ENCODE measurements around the gene RAI1.

Gene RAI1

GRCh38 chr17:17737961-17738894, 57.0 kb downstream of the RAI1 start:
- no peak for DNase-seq

GRCh38 chr17:17738901-17739300, 57.6 kb downstream of the RAI1 start:
- no peak for DNase-seq

GRCh38 chr17:17739388-17740066, 58.3 kb downstream of the RAI1 start:
- peak; percentile 35 to 57 for DNase-seq

GRCh38 chr17:17740615-17741348, 59.5 kb downstream of the RAI1 start:
- no peak for DNase-seq

GRCh38 chr17:17741349-17742023, 60.2 kb downstream of the RAI1 start:
- DNase-seq = peak; percentile 82 to 93

GRCh38 chr17:17742133-17742621, 60.9 kb downstream of the RAI1 start:
- peak in 1 of 2 donors; percentile 35 for DNase-seq

- DNase-seq = no peak
Observed at GRCh38 chr17:17742688-17743390, 61.6 kb downstream of the RAI1 start.

GRCh38 chr17:17743391-17744112, 62.3 kb downstream of the RAI1 start:
- no peak for DNase-seq

- no peak for DNase-seq
Observed at GRCh38 chr17:17744116-17744515, 62.9 kb downstream of the RAI1 start.

- no peak for DNase-seq
Observed at GRCh38 chr17:17745476-17746455, 64.5 kb downstream of the RAI1 start.

GRCh38 chr17:17748179-17748578, 66.9 kb downstream of the RAI1 start:
- no peak for DNase-seq

GRCh38 chr17:17748604-17749003, 67.3 kb downstream of the RAI1 start:
- DNase-seq = no peak

- DNase-seq = peak in 1 of 2 donors; percentile 37
Observed at GRCh38 chr17:17749025-17749772, 67.9 kb downstream of the RAI1 start.

- DNase-seq = peak; percentile 50 to 58
Observed at GRCh38 chr17:17749921-17750320, 68.7 kb downstream of the RAI1 start.

GRCh38 chr17:17750881-17751280, 69.6 kb downstream of the RAI1 start:
- no peak for DNase-seq

- no peak for DNase-seq
Observed at GRCh38 chr17:17751489-17752088, 70.3 kb downstream of the RAI1 start.

- peak; percentile 88 to 97 for DNase-seq
Observed at GRCh38 chr17:17752089-17752820, 71.0 kb downstream of the RAI1 start.

- DNase-seq = peak; percentile 25 to 60
Observed at GRCh38 chr17:17752821-17753321, 71.6 kb downstream of the RAI1 start.

Data from hippocampal formation (tissue), 2 donors.